ENCODE results near the gene CCDC24. TPM values are rescaled to one million over a fixed set of nuclear protein-coding genes. Genes with fewer than 3 reads are reported as not detected.

The CCDC24 gene
- total RNA-seq, 1 donor from 2014 or later: 3.3 TPM

DNA sequence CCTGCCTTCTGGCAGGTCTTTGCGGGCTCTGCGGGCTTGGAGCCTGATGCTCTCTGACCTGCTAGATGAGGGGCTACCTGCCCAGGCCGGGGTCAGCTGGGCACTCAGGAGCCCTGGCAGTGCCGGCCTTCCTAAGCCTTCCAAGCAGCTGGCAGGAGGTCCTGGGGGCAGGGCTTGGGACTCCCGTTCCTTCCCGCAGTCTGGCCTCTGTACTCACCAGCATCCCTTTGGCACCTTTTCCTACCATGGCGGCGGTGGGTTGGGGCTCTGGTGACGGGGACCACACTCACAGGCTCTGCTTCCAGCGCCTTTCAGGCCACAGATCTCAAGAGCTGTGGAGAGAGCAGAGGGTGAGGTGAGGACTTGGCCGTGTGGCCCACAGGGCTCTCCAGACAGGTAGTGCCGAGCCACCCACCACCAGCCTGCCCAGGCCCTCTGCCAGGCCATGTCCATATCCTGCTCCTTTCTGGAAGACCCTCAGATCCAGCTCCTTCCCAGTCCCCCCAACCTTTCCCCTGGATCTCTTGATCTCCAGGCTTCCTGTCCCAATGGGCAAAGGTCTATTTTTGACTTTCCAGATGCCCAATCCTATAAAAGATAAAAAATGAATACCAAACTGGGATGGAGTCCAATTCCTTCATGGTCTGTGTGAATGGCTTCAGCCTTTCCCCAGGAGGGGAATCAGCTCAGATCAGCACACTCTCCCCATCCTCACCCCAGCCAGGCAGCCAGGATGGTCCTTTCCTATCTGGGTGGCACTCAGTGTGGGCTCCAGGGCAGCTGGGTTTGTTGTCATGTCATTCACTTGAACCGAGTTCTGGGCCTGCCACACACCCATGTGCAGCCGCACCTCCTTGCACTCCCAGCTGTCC is 32.9 kb downstream of the CCDC24 start:
- H3K27me3 ChIP-seq: no peaks in the 10 kb centered on the region
- H3K9me3 ChIP-seq (ENCODE audit: low read depth): no peaks in the 10 kb centered on the region
- no peak for DNase-seq (ENCODE audit: low spot score)
- no peak overlapping the region for H3K4me3 ChIP-seq
- no peak overlapping the region for H3K9ac ChIP-seq
- no peaks in the 10 kb centered on the region for H3K36me3 ChIP-seq
- H3F3A ChIP-seq (ENCODE audit: low read depth): peaks cover 2% of the 10 kb centered on the region
- peaks cover 15% of the 10 kb centered on the region for H3K79me2 ChIP-seq (ENCODE audit: low read depth)
- no peak overlapping the region for H3K4me2 ChIP-seq
- no peak overlapping the region for H2AFZ ChIP-seq (replicated peaks)
- Mint-ChIP-seq H3K4me1 (peaks cover 21% of the 10 kb centered on the region), H3K27ac (no peak overlapping the region), H3K36me3 (peaks cover 12% of the 10 kb centered on the region), H3K9me3 (no peaks in the 10 kb centered on the region), H3K4me3 (no peak overlapping the region), H3K27me3 (ENCODE audit: insufficient read depth, low read depth) (peaks cover 8% of the 10 kb centered on the region)
- no peaks in the 10 kb centered on the region for H4K20me1 ChIP-seq (ENCODE audit: low read depth)
- TF ChIP-seq EZH2phosphoT487 (IDR thresholded peaks at IDR 0.05) (no peak), EZH2 (IDR thresholded peaks at IDR 0.05) (no peak)
- TF ChIP-seq, protein P1, sequence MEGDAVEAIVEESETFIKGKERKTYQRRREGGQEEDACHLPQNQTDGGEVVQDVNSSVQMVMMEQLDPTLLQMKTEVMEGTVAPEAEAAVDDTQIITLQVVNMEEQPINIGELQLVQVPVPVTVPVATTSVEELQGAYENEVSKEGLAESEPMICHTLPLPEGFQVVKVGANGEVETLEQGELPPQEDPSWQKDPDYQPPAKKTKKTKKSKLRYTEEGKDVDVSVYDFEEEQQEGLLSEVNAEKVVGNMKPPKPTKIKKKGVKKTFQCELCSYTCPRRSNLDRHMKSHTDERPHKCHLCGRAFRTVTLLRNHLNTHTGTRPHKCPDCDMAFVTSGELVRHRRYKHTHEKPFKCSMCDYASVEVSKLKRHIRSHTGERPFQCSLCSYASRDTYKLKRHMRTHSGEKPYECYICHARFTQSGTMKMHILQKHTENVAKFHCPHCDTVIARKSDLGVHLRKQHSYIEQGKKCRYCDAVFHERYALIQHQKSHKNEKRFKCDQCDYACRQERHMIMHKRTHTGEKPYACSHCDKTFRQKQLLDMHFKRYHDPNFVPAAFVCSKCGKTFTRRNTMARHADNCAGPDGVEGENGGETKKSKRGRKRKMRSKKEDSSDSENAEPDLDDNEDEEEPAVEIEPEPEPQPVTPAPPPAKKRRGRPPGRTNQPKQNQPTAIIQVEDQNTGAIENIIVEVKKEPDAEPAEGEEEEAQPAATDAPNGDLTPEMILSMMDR (IDR thresholded peaks at IDR 0.05): no peak
- H3K27ac ChIP-seq: no peak overlapping the region
- H3K4me1 ChIP-seq: peaks cover 3% of the 10 kb centered on the region

DNA sequence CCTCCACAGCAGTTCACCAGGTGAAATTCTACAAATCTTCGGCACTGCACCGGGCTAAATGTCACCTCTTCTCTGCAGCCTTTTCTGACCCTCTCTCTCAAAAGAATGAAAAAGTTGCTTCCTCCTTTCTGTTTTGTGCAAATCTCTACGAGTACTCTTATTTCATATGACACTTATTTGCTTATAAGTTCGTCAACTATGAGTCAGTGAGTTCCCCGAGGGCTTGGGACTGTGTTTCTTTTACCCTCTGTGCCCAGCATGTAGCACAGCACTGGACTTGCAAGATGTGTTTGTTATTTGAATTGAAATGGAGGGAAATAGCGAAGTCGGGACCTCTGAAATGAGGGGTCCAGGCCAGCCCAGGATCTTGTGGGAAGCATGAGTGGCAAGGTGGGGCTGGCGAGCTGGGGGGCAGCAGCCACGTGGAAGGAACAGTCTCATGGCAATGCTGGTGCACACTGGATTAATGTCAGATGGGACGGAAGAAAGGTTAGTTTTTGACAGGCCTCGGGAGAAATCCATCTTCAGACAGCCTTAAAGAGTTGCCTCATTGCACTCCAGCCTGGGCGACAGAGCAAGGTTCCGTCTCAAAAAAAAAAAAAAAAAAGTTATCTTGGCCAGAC is 33.6 kb downstream of the CCDC24 start:
- Histone ChIP-seq H3K9me3 (ENCODE audit: low read depth) (no peaks in the 10 kb centered on the region), H2AFZ (replicated peaks) (no peak overlapping the region), H3K9ac (no peak overlapping the region), H3K4me3 (no peak overlapping the region), H3K79me2 (ENCODE audit: low read depth) (peaks cover 18% of the 10 kb centered on the region), H3K4me2 (no peak overlapping the region), H4K20me1 (ENCODE audit: low read depth) (no peaks in the 10 kb centered on the region), H3K36me3 (no peaks in the 10 kb centered on the region), H3F3A (ENCODE audit: low read depth) (peaks cover 9% of the 10 kb centered on the region), H3K4me1 (peaks cover 6% of the 10 kb centered on the region), H3K27ac (no peak overlapping the region), H3K27me3 (no peaks in the 10 kb centered on the region)
- Mint-ChIP-seq H3K27me3 (ENCODE audit: insufficient read depth, low read depth) (peaks cover 8% of the 10 kb centered on the region), H3K36me3 (peaks cover 12% of the 10 kb centered on the region), H3K4me1 (peaks cover 22% of the 10 kb centered on the region), H3K9me3 (no peaks in the 10 kb centered on the region), H3K4me3 (no peak overlapping the region), H3K27ac (peak overlapping the region; percentile 64)
- TF ChIP-seq, protein P1 (IDR thresholded peaks at IDR 0.05): no peak
- TF ChIP-seq EZH2phosphoT487 (IDR thresholded peaks at IDR 0.05) (no peak), EZH2 (IDR thresholded peaks at IDR 0.05) (no peak)
- DNase-seq (ENCODE audit: low spot score): no peak

DNA sequence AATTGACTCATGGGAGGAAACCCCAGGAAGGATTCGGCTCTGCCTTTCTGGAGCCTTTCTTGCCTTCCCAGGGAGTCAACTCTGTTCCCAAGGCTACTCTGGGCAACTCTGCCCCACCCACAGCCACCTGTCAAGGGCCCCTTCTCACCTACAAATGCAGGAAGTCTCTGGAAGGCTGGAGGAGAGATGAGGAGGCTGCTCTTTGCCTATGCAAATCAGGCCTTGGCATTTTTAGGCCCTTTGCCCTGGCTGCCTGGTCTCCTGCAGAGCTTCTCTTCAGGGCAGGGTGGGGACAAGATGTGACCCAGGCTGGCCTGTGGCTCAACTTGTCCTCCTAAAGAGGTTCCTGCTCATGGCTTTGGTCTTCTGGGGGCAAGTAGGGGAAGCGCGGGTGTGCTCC is 34.4 kb downstream of the CCDC24 start:
- no peak overlapping the region for H3K4me3 Mint-ChIP-seq
- no peak overlapping the region for H2AFZ ChIP-seq (replicated peaks)

More for the DNA sequence above, 34.4 kb downstream of the CCDC24 start:
- Histone ChIP-seq H3K9me3 (ENCODE audit: low read depth) (no peaks in the 10 kb centered on the region), H3K27ac (no peak overlapping the region), H3K4me1 (peaks cover 6% of the 10 kb centered on the region), H3F3A (ENCODE audit: low read depth) (peaks cover 10% of the 10 kb centered on the region), H4K20me1 (ENCODE audit: low read depth) (no peaks in the 10 kb centered on the region), H3K27me3 (no peaks in the 10 kb centered on the region), H3K4me3 (no peak overlapping the region), H3K9ac (no peak overlapping the region), H3K36me3 (no peaks in the 10 kb centered on the region), H3K4me2 (no peak overlapping the region), H3K79me2 (ENCODE audit: low read depth) (peaks cover 18% of the 10 kb centered on the region)
- peaks cover 19% of the 10 kb centered on the region for H3K4me1 Mint-ChIP-seq
- H3K9me3 Mint-ChIP-seq: no peaks in the 10 kb centered on the region
- peaks cover 8% of the 10 kb centered on the region for H3K27me3 Mint-ChIP-seq (ENCODE audit: insufficient read depth, low read depth)
- TF ChIP-seq, protein P1 (IDR thresholded peaks at IDR 0.05): no peak
- TF ChIP-seq EZH2phosphoT487 (IDR thresholded peaks at IDR 0.05): no peak
- TF ChIP-seq EZH2 (IDR thresholded peaks at IDR 0.05): no peak
- H3K36me3 Mint-ChIP-seq: peaks cover 12% of the 10 kb centered on the region
- no peak for DNase-seq (ENCODE audit: low spot score)
- H3K27ac Mint-ChIP-seq: no peak overlapping the region
